Measurements from ENCODE around the gene ESYT1. TPM values are rescaled to one million over a fixed set of nuclear protein-coding genes. Genes with fewer than 3 reads are reported as not detected.

Gene ESYT1
- total and polyA plus RNA-seq, 9 of the 15 experiments (the other 6 are each of a cell fraction or from before 2014, with no cell fraction given), result 132 to 420 (median 164) TPM

GRCh38 chr12:56163533-56164344 lies 35.7 kb downstream of the ESYT1 start (continued):
- no peak for TF ChIP-seq ARID4B (CRISPR knock-in tag; IDR thresholded peaks at IDR 0.05)
- TF ChIP-seq E2F8 (IDR thresholded peaks at IDR 0.05; ENCODE audit: low read depth, partially characterized antibody), result no peak
- TF ChIP-seq DNMT1 (IDR thresholded peaks at IDR 0.05), result no peak
- TF ChIP-seq TAF9B (IDR thresholded peaks at IDR 0.05; ENCODE audit: partially characterized antibody), result no peak
- TF ChIP-seq GATA2 (CRISPR knock-in tag; IDR thresholded peaks at IDR 0.05), result no peak
- TF ChIP-seq ELF4 (CRISPR knock-in tag; IDR thresholded peaks at IDR 0.05), result 0 out of 2 replicates have a peak, but pooled peaks have one; percentile 5
- no peak for TF ChIP-seq HDAC1 (IDR thresholded peaks at IDR 0.05)
- no peak for TF ChIP-seq REST (IDR thresholded peaks at IDR 0.05; ENCODE audit: borderline replicate concordance)
- no peak for TF ChIP-seq REST (CRISPR knock-in tag; IDR thresholded peaks at IDR 0.05; ENCODE audit: low read depth)
- TF ChIP-seq SMARCE1 (IDR thresholded peaks at IDR 0.05), result no peak

Measured in K562 (cell line).